HG03108 (cell line): ENCODE results near the gene TEAD2.

ENCODE experiments used
- ATAC-seq: cut with Tn5 transposase; IDR thresholded peaks from one replicate; pipeline ENCODE4 v1.9.1; 2021; ENCODE audit warnings: moderate library complexity; ENCODE audit not compliant: unreplicated experiment

TEAD2 gene

GRCh38 chr19:49294401-49294800 is 67.8 kb downstream of the TEAD2 start:
- no peak for ATAC-seq
